ENCODE measurements around the gene HBD.
"Not testable (repeated sequence)": the region's sequence is repeated elsewhere in the genome, so short reads cannot be mapped to it uniquely, and the experiment has no call there.

The HBD gene

DNA sequence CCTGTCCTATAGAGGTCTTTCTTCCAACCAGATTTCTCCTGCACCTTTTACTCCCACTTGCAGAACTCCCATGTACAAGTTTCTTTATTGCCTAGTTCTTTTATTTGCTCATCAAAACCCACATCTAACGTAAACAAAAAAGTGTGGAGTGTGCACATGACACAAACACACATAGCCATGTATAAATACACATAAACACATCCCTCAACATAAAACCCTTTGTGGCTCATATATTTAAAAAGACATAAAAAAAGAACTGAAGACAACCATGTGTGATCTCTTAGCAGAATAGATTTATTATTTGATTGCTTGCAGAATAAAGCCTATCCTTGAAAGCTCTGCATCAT, 18.6 kb upstream of the HBD start:
- DNase-seq (ENCODE audit: low spot score): no peak

- no peak for DNase-seq (ENCODE audit: low spot score)
Observed at GRCh38 chr11:5252192-5252918, 18.1 kb upstream of the HBD start.

DNA sequence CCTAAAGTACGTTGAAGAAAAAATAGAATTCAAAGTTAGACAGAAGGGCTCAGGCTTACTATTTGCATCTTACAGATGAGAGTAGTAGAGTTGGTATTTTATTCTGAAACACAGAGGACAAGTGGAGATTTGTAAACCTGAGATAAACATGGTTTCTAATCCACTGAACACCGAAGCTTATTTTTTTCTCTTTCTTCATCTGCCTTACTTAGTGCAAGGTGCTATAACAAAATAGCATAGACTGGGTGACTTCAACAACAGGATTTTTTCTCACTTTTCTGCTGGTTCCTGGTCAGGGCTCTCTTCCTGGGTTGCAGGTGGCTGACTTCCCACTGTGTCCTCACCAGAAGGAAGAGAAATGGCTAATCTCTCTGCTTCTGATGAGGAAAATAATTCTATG, 17.5 kb upstream of the HBD start:
- no peak for DNase-seq (ENCODE audit: low spot score)

DNA sequence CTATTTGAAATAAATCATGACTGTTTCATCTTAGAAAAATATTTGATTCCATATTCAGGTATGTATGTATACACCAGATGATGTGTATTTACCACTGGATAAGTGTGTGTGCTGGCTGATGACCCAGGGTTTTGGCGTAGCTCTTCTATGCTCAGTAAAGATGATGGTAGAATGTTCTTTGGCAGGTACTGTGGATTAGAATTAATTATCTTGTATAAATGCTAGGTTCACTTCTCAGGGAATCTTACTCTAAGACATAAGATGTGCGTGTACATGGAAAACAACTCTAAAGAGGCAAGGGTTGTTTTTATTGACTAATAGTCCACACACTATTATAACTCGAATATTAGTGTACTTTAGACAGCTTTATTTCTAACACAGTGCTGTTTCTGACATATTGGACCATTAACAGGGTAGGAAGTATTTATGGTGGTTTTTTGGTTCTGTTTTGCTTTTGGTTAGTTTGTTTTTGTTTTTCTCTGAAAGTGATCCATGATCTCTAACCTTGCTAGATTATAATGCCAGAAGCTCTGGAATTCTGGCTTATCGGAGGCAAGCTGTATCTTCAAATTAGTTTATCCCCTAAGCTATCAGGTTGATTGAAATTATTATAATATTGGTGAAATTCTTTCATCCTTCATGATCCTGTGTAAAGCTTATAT, 16.4 kb upstream of the HBD start:
- no peak for DNase-seq (ENCODE audit: low spot score)

- not testable (repeated sequence) for DNase-seq (ENCODE audit: low spot score)
Observed at GRCh38 chr11:5249807-5250396, 15.6 kb upstream of the HBD start, which contains the start of gene HBG1. TSS of gene HBG1 (minus strand) at chr11:5249857. CDS start at chr11:5249804, 53 bp downstream.

GRCh38 chr11:5248498-5248897, 14.2 kb upstream of the HBD start:
- DNase-seq (ENCODE audit: low spot score): not testable (repeated sequence)

DNA sequence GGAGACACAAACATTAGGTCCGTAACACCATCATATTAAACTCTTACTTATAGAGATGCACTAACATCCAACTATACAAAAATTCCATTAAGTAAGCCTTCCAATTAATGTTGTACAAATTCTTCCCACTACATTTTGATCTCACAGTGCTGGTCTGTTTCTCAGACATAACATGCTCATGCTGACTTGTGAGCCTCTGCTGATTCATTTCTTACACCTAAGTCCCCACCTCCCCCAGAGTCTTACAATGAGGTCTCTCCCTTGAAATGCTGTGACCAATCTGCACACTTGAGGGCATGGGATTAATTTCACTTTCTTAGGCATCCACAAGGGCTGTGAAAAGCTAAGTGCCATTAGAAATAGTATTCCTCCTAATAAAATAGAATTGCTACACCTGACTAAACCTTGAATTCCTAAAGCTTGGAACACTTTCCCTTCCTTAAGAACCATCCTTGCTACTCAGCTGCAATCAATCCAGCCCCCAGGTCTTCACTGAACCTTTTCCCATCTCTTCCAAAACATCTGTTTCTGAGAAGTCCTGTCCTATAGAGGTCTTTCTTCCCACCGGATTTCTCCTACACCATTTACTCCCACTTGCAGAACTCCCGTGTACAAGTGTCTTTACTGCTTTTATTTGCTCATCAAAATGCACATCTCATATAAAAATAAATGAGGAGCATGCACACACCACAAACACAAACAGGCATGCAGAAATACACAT, 13.3 kb upstream of the HBD start:
- DNase-seq (ENCODE audit: low spot score): no peak

GRCh38 chr11:5246772-5247471, 12.6 kb upstream of the HBD start:
- DNase-seq (ENCODE audit: low spot score): no peak

GRCh38 chr11:5245155-5245554, 10.9 kb upstream of the HBD start:
- DNase-seq (ENCODE audit: low spot score): no peak

DNA sequence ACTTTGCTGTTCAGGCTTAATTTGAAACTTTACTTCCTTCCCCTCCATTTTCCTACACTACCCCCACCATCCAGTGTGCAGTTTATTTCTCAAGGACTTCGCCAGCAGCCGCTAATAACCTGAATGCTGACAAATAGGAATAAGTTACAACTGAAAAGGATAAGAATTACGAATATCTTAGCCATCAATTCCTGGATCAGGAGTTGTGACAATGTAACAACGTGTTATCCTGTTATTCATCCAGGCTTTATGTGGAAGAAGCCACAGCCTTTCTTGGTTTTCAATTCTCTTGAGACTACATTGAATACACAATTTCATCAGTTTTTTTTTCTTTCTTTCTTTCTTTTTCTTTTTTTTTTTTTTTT, 9.5 kb upstream of the HBD start:
- DNase-seq (ENCODE audit: low spot score): no peak

DNA sequence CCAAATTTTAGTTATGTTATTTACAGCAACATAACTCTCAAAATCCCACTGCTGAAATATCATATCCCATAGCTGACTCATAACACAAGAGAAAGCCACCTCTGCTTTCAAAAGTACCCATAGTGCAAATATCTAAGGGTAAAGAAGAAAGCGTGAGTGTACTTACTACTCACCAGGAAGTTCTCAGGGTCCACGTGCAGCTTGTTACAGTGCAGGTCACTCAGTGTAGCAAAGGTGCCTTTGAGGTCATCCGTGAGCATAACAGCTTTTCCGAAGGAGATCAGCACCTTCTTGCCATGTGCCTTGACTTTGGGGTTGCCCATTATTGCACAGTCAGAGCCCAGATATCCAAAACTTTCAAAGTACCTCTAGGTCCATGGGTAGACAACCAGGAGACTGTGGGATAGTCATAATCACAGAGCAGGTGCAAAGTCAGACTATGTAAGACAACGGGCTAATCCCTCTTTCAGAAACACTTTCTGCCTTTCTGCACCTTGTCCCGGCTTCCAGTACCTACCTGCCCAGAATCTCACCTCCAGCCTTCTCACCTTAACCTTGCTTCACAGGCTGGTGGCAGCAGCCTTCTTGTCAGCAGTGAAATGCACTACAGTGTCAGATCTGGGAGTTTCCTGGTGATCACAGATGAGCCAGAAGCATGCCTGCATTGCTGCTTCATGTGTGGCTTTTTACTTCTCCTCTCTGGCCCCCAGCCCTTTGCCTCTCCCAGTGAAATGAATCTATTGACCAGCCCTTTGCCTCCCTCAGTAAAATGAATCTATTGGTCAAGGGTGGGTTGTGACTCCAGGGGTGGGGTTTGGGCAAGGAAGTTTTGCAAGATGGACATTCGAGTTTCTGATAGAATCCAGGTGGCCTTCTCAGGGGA, 8.9 kb upstream of the HBD start:
- no peak for DNase-seq (ENCODE audit: low spot score)

DNA sequence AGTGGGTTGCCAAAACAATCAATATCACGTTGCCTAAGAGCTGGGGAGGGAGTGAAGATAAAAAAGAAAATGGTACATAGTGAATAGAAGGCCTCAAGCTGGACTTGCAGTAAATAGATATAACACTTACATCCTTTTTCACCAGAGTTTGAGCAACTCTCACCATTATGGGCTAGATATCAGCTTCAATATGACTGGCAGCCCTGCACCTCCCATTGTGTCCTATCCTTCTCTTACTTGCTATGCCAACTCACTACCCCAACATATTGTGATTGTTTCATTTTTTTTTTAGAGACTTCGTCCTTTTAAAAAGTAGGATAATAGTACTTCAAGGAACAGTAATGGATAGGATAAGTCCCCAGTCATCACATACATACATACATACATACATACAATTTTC, 7.9 kb upstream of the HBD start:
- DNase-seq (ENCODE audit: low spot score): no peak

- no peak for DNase-seq (ENCODE audit: low spot score)
Observed at GRCh38 chr11:5241458-5241857, 7.2 kb upstream of the HBD start.

- no peak for DNase-seq (ENCODE audit: low spot score)
Observed at GRCh38 chr11:5240458-5240857, 6.2 kb upstream of the HBD start.

DNA sequence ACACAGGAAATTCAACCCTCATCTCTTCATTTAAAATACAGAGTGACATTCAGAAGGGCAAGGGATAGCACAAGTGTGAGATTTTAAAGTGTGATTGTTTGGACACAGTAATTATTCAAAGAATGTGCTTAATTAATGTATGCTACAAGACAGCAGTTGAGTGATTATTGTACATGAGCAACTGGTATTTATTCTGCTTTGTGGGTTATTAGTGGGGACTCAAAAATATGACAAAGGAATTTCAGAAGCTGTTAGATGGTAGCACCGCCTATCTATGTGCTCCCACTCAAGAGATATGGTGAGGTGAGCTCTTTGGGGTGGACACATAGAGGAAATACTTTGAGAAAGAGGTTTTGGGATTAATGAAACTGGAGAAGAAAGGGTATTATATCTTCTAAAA, 5.8 kb upstream of the HBD start:
- DNase-seq (ENCODE audit: low spot score): no peak

- DNase-seq (ENCODE audit: low spot score): no peak
Observed at GRCh38 chr11:5239046-5239445, 4.8 kb upstream of the HBD start.

GRCh38 chr11:5238486-5238885, 4.2 kb upstream of the HBD start:
- DNase-seq (ENCODE audit: low spot score): no peak

DNA sequence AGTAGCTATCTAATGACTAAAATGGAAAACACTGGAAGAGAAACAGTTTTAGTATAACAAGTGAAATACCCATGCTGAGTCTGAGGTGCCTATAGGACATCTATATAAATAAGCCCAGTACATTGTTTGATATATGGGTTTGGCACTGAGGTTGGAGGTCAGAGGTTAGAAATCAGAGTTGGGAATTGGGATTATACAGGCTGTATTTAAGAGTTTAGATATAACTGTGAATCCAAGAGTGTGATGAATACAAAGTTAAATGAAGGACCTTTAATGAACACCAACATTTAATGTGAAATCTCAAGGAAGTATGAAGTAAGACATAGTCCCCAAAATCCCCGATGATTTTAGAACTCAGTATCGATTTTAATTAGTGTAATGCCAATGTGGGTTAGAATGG, 3.1 kb upstream of the HBD start:
- no peak for DNase-seq (ENCODE audit: low spot score)

DNA sequence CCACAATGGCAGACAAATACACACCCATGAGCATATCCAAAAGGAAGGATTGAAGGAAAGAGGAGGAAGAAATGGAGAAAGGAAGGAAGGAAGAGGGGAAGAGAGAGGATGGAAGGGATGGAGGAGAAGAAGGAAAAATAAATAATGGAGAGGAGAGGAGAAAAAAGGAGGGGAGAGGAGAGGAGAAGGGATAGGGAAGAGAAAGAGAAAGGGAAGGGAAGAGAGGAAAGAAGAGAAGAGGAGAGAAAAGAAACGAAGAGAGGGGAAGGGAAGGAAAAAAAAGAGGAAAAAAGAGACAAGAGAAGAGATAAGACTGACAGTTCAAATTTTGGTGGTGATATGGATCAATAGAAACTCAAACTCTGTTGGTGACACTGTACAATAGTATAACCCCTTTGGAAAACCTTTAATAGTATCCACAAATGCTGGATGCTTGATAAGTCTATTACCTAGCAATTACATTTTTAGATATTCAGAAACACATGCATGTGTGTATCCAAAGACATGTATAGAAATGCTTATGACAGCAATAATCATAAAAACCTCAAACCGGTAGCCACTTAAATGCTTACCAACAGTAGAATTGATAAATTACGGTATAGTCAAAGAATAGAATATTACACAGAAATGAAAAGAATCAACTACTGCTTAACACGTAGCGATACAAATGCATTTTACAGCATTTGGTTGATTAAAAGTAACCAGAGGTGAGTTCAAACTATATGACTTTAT, 1.2 kb upstream of the HBD start:
- no peak for DNase-seq (ENCODE audit: low spot score)

DNA sequence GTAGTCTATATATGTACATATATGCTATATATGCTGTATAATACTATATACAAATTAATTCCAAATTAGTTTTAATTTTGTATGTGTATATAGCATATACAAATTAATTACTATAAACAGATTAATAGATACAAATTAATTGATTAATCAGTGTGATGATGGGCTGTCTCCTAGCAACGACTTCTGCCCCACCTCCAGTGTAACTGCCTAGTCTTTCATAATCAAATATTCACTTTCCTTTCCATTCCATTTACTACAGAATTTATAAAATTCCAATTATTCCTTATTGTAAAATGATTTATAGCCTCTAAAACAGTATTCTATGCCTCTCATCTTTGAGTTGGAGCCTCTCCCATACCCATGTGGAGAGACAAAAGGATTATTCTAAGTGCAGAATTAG, 976 bp downstream of the HBD start:
- DNase-seq (ENCODE audit: low spot score): no peak

DNA sequence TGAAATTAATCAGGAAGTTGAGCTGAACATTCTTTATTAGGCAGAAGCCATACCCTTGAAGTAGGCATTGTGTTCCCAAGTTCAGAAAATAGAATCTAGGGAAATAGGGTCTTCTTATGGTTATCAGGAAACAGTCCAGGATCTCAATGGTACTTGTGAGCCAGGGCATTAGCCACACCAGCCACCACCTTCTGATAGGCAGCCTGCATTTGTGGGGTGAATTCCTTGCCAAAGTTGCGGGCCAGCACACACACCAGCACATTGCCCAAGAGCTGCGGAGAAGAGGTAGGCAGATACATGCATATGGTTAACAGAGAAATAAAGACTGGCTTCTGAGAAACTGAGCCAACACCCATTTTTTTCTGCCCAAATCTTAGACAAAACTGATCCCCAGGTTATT, 1.5 kb downstream of the HBD start:
- no peak for DNase-seq (ENCODE audit: low spot score)

Data from AG08396 (cell line).